ENCODE measurements around the gene SIRT6.

DNA sequence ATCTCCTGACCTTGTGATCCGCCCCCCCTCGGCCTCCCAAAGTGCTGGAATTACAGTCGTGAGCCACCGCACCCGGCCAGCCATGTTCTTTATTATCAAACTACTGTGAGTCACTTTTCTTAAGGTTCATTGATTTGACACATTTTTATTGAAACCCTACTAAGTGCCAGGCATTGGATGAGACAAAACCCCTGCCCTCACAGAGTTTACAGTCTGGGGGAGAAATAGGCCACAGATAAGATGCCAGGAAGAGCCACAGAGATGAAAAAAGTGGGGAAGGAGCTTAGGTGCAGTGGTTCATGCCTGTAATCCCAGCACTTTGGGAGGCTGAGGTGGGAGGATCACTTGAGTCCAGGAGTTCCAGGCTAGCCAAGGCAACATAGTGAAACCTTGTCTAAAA, 43.9 kb downstream of the SIRT6 start:
- TF ChIP-seq POLR2AphosphoS5 (IDR thresholded peaks at IDR 0.05; ENCODE audit: borderline replicate concordance, low read depth, low read length) (no peak), EZH2 (IDR thresholded peaks at IDR 0.05) (no peak)
